Activated CD4-positive, alpha-beta T cell treated with anti-CD3 and anti-CD28 coated beads for 24 hours (primary cell): Measurements from ENCODE around the gene JOSD2.
"Not testable (repeated sequence)": the region's sequence is repeated elsewhere in the genome, so short reads cannot be mapped to it uniquely, and the experiment has no call there.

Experiments used
- DNase-seq, 2 donors: peaks; one replicate each; pipeline ENCODE4 v3.0.0-alpha.2; 2020; ENCODE audit warnings: low read depth in 2 of 2

The JOSD2 gene

DNA sequence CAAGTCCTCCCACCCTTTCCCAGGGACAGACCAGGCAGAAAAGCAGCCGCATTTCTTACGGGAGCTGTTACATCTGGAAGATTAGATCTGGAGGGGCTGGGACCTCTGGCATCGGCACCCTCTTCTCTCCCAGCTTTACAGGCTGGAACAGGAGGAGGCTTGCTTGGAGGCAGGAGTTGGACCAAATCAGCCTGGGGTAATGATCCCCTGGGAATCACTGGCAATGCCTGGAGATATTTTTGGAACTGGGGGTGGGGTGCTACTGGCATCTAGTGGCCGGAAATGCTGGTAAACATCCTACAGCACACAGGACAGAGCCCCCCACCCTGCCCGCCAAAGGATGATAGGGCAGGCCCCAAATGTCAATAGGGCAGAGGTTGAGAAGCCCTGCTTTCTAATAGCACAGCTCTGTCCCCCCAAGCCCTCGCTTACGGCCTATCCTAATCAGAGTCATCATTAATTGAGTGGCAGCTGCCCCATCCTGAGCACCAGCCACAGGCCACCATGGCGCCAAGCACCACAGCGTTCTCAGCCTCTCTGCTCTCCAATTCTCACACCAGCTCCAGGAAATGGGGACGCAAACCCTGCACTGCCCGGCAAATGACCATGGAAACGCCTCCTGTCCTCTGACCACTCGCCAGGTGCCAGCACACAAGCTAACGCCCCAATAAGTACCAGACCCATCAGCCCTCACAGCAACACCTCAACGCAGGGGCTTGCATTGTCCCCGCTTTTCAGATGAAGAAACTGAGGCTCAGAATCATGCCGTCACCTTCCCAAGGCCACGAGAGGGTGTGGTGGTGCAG, 36.6 kb upstream of the JOSD2 start:
- DNase-seq: no peak

DNA sequence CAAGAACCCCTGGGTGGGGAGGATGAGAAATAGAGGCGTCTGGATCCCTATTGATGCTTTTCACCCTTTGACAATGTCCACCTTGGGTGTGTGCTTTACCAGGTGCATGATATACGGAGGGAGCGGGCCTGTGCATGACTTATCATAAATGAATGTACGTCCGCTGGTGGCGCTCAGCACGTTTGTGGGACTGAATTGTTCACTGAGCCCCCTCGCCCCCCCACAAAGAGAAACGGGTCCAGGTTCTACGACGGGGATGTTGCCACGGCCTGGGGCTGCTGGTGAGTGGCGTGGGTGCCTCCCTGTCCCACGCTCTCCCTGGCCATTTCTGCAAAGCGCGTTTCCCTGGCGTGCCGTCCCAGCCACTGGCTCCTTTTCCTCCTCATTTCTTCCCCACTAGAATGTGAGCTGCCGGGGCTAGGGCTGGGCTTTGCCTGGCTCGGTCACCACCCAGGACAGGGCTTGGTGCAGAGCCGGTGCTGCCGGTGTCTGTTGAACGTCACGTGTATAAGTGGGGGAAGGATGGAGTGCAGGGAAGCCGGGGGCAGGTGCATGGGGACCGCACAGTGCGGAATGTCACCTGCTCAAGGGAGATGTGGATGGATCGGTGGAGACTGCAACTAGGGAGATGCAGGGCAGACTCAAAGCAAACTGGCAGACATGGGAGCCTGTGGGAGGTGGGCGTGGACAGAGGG, 35.7 kb upstream of the JOSD2 start:
- no peak for DNase-seq

DNA sequence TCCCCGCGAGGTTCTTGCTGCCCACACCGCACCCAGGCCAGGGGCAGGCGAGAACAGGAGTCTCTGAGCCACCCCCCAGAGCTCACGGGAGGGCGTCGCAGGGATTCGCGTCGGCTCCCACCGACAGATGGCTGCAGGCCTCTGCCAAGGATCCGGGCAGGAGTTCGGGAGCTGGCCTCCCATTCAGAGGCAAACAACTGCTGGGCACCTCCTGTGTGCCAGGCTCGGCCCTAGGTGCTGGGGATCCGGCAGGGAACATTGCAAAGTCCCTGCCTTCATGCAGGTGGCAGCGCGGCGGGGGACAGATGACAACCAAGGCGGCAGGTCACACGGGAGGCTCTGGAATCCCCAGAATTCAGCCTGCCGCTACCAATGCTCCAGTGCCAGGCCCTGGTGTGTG, 32.0 kb upstream of the JOSD2 start:
- DNase-seq: no peak

DNA sequence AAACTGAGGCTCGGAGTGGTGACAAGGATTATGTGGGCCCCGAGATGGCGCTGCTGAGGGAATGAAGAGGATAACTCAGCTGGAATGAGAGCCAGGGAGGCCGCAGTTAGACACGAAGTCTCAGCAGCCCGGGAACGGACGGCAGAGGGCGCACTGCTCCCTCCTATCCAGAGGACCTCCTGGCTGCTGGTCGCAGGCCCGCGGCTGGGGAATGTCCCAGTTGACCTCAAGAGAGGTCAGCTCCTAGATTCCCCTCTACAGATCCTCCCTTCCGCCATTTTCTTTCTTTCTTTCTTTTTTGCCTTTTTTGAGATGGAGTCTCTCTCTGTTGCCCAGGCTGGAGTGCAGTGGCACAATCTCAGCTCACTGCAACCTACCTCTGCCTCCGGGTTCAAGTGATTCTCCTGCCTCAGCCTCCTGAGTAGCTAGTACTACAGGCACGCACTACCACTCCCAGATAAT, 26.8 kb upstream of the JOSD2 start:
- peak; percentile 47 to 65 for DNase-seq

DNA sequence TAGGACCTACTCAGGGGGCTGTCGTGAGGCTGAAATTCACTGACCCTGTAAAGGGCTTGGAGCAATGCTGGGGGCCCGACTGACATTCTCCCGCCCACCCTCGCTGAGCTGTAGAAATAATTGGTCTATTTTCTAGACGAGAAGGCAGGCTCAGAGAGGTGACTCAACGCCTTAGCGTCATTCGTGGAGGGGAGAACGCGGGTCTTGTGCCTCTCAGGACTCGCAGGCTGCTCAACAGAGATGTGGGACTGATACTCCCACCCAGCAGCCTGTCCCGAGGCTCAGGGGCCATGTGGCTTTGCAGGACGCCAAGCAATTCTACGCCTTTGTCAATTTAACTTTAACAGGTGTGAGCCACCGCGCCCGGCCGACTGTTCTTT, 26.3 kb upstream of the JOSD2 start:
- no peak for DNase-seq

DNA sequence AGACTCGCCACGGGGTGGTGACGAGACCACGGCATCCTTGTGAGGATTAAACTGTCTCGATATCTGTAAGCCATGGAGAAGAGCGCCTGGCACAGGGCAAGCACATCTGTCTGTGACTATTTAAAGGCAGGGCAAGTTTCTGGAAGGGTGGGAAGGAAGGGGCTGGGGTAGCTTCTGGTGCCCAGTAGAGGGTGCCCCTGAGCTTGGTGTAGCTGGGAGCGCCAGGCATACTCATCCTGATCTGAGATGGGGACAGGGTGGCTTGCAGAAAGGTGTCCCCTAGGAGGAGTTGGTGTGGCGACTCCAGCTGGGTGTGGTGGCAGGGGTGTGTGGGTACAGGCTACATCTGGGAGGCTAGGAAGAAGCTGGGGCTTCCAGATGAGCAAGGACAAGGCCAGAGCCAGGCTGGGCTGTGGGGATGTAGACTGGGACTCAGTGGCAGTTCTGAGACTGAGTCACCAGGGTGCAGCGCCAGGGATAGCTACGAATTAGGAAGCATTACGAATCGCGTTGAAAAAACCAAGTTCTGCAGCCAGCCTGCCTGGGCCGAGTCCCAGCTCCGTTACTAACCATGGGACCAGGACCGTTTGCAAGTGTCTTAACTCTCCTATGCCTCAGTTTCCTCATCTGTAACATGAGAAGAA, 25.8 kb upstream of the JOSD2 start:
- DNase-seq: no peak

DNA sequence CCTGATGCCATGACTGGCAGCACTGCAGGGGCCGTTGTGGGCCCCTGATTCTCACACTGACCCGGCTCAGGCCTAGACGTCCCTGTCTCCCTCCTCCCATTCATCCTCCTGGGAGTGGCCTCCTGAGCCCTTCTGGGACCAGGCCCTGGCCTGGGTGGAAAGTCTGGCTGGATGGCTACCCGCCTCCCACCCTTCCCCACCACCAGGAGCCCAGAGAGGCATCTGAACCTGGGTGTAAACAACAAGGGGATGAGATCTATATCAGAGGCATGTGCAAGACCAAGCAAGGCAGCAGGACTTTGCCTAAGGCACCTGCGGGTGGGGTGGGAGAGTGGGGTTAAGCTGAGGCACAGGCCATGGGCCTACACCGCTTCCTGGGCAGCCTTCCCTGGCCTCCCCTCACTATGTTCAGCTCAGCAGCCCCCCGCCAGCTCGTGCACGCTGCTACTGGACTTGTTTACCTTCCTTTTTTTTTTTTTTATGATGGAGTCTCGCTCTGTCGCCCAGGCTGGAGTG, 24.7 kb upstream of the JOSD2 start:
- DNase-seq: no peak

DNA sequence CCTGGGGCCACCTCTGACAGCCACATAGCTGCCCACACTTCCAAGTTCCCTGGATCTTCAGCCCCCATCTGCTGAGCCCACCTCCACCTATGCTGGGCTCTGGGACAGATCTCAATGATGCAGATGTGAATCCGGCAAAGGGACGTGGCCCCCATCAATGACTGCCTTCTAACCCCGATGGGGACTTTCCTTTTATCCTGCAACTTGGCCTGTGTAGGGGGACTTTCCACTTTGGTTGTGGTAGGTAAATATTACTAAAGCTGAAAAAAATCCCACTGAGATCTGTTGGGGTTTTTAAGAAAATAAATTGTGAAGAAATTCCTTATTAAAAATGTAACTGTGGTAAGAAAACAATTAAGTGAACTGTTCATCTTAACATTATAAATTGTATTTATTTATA, 23.5 kb upstream of the JOSD2 start:
- no peak for DNase-seq

DNA sequence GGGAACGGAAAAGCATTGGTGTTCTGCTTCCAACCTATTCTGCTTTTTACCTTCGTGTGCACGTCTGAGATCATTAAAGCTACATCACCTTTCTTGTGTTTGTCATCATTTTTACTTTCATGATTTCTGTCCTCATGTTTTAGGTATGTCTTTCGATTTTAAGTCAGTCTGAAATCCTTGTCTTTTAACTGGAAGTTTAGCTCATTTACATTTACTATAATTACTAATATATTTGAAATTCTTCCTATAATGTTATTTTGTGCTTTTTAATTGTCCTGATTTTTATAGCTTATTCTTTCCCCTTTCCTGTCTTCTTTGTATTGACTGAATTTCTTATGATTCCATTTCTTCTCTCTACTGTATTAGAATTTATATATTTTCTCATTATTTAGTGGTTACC, 22.0 kb upstream of the JOSD2 start:
- no peak for DNase-seq

DNA sequence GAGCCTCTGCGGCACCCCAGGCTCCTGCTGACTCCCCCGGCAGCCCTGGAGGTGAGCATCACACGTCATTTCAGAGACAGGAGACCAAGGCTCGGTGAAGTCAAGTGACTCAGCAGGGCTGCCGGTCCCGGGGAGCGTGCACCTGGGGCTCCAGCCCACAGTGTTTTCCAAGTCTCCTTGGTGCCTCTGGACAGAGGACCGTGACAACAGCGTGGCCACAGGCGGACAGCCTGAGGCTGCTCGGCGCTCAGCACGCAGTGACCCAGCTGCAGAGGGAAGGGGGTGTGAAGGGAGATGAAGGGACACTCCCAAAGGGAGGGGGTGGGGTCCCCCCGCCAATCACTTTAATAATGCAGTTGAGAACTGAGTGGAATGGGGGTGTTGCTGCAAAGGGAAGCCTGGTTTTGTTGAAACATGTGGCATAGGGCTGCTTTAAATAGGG, 20.2 kb upstream of the JOSD2 start:
- no peak for DNase-seq

DNA sequence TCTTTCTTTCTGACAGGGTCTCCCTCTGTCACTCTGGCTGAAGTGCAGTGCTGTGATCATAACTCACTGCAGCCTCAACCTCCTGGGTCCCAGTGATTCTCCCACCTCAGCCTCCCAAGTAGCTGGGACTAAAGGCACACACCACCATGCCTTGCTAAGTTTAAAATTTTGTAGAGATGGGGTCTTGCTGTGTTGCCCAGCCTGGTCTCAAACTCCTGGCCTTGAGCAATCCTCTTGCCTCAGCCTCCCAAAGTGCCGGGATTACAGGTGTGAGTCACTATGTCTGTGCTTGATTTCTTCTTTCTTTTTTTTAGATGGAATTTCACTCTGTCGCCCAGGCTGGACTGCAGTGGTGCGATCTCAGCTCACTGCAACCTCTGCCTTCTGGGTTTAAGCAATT, 17.1 kb upstream of the JOSD2 start:
- not testable (repeated sequence) for DNase-seq

DNA sequence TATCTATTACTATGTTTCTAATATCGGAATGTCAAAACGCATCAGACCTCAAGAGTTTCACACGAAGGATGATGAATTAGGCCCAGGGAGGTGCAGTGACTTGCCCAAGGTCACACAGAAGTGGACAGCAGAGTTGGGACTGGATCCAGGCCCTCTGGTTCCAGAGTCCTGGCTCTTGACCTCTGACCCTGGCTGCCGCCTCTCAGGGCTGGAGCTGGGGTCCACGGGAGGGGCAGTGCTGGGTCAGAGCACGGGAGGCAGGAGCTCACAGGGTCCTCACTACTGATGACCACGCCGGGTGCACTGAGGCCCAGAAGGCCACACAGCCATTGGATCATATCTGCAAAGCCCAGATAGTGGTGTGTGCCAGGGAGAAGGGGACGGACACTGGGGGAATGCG, 11.9 kb upstream of the JOSD2 start:
- no peak for DNase-seq

DNA sequence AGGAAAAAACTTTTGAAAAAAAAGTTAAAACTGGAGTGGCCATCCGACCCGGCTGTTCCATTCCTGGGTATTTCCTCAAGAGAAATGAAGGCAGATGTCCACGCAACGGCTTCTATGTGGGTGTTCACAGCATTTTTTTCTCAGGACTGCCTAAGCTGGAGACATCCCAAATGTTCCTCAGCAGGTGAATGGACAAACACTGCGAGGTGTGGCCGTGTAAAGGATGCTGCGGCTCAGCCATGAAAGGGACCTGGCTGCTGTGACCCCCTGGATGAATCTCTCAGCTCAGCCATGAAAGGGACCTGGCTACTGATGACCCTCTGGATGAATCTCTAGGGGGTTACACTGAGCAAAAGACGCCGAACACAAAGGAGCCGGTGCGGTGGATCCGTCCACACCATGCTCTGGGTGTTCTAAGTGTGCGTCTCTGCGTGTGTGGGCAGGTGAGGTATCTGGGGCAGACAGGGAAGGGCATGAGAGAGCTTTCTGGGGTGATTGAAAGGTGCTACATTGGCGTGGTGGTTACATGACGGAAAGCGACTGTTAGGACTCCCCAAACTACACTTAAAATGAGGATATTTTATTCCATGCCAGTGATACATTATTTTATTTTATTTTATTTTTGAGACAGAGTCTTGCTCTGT, 10.0 kb upstream of the JOSD2 start:
- no peak for DNase-seq

DNA sequence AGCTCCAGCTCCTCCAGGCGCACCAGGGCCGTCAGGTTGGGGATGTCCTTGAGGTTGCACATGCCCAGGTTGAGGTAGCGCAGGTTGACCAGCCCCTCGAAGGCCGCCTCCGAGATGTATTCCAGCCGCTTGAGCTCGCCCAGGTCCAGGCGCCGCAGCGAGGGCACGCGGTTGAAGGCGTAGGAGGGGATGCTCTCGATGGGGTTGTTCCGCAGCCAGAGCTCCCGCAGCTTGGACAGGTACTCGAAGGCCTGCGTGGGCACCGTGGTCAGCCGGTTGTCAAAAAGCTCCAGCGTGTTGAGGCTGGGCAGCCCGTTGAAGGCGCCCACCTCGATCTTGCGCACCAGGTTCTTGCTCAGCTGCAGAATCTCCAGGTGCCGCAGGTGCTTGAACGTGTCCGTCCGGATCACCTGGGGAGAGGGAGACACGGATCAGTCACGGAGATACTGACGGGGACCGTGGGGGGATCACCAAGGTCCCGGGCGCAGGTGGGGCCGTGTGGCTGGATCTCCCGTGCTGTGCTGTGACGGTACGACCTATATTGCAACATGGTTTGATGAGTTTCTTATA, 8.1 kb upstream of the JOSD2 start:
- DNase-seq: no peak

DNA sequence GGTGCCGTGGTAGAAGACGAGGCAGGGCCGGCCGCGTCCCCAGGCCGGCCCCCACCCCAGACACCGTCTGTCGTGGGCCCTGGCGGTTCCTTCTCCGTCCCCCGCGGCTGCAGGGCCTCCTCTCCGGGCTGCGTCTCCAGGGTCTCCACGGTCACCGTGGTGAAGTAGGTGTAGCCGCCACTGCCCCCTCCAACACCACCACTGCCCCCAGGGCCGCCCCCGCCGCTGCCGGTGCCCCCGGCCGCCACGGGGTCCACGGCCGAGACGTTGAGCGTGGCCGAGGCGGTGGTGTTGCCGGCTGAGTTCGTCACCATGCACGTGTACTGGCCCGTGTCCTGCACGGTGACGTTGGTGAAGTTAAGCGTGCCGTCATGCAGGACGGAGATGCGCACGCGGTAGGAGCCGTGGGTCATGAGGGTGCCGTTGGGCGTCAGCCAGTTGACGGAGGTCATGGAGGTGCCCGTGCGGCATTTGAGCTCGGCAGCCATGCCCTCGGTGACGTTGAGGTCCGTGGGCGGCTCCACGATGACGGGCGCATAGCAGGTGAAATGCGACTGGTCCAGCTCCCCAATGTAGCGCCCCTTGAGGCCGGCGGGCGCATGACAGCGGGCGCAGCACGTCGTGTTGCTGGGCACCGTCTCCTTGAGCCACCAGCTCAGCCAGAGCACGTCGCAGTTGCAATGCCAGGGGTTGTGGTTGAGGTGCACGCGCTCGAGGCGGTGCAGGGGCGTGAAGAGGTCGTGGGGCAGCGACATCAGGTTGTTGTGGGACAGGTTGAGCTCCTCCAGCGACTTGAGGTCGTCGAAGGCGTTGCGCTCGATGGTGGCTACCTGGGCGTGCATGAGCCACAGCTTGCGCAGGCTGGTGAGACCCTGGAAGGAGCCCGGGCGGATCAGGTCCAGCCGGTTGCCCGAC, 7.4 kb upstream of the JOSD2 start:
- no peak for DNase-seq

DNA sequence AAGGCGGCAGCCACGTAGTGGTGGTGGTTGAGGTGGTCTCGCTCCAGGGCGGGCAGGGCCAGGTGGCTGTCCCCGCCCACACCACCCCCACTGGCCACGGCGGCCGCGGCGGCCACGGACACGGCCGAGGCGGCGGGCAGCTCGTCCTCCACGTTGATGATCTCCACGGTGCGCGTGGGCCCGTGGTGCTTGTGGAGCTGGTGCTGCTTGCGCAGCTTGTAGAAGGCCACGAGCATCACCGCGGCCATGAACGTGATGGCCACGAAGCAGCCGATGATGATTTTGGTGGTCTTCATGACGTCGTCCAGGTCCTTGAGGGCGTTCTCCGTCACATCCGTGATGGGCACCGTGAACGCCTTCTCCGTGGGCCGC, 6.7 kb upstream of the JOSD2 start:
- no peak for DNase-seq

DNA sequence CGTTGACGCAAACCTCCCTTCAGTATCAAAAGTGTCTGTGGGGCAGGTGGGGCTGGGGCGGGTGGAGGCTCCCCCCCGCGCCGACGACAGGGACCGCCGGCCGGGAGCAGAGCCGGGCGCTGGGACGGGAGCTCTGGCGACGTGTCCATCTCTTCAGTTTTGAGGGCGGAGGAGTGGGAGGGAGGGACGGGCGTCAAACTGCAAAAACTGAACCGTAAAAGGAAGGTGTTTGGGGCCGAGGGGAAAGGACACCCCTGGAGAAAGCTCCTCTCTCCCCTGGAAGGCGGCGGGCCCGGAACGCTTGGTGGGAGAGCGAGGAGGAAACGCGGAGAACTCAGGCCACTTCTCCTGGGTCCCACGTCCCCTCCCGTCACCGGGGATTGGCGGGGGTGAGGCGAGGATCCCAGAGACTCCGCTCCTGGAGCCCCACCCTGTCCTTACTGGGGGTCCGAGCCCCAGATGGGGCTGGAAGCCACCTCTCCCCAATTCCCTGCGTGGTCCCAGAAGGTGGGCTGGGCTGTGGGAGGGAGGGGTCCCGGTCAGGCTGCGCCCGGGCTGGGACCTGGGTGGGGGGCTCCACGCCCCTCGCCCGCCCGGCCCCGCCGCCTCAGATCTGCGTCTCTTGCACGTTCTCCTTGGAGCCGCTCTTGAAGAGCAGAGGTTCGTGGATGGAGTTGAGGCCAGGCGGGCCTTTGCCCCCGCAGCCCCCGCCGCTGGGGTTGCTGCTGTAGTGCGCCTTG, 6.1 kb upstream of the JOSD2 start:
- DNase-seq: no peak

DNA sequence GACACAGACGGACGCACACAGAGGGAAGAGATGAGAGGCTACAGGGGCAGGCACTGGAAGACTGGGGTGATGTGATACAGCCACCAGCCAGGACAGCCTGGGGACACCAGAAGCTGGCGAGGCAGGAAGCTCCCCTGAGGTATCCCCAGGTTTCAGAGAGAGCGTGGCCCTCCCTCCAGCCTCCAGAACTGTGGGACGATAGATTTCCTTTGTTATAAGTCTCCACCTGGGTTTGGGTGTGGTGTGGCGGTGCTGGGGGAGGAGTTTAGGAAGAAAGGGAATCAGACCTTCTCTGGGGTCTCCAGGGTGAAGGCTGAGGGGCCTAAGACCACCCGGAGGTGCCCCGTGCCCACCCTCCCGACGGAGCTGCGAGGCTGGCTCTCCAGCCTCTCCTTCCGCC, 5.5 kb upstream of the JOSD2 start:
- no peak for DNase-seq

DNA sequence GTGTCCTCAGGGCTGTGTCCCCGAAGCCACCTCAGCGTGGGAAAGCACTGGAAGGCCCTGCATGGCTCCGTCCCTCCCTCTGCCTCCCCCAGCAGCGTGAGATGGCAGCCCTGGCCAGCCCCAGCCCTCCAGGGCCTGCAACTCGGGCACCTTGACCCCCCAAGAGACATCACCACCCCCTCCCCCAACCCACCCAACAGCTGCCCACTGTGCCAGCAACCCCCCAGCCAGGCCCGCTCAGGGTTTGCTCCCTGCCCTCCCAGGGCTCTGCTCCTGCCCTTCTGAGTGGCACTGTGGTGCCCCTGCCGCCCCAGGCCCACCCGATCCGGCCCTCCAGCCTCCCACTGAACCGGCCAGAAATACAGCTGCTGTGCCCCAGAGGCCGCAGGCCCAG, 4.2 kb upstream of the JOSD2 start:
- DNase-seq: no peak
